NCI-H460 (cell line): ENCODE measurements around the gene IPO5. TPM values are rescaled to one million over a fixed set of nuclear protein-coding genes. Genes with fewer than 3 reads are reported as not detected.
A peak's percentile ranks its signal among the peaks of the same experiment; 100 is the strongest.
"Not testable (repeated sequence)": the region's sequence is repeated elsewhere in the genome, so short reads cannot be mapped to it uniquely, and the experiment has no call there.

Source experiments
- DNase-seq: peaks from one replicate; pipeline ENCODE4 v3.0.0-alpha.2; 2016; ENCODE audit warnings: low read depth; ENCODE audit errors: extremely low read depth
- total RNA-seq: library from RNA; depleted of rRNA; stranded (reverse); fragments of >200 nt; shearing (Covaris generic); gene quantifications from 2 replicates; pipeline ENCODE4 v1.2.3, GENCODE V29; 2014

Gene IPO5
- total RNA-seq, 1 experiment from 2014 or later = 128 TPM

- no peak for DNase-seq
These were observed 6.4 kb upstream of the IPO5 start for GRCh38 chr13:97946951-97947588.

DNA sequence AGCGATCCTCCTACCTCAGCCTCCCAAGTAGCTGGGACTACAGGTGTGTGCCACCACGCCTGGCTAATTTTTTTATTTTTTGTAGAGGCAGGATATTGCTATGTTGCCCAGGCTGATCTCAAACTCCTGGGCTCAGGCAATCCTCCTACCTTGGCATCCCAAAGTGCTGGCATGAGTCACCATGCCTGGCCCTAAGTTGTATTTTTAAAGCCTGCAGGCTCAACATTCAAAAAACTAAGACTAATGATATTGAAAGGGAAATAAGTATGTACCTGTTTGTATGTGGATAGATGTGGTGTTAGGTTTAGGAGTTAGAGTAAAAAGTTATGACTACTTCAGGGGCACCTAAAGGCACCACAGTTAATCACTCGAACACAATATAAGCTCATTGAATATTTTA, 5.4 kb upstream of the IPO5 start:
- DNase-seq = no peak

GRCh38 chr13:97949316-97949715, 4.2 kb upstream of the IPO5 start:
- not testable (repeated sequence) for DNase-seq

- no peak for DNase-seq
These were observed 2.1 kb upstream of the IPO5 start for GRCh38 chr13:97951376-97951775.

- not testable (repeated sequence) for DNase-seq
These were observed 644 bp upstream of the IPO5 start for GRCh38 chr13:97952831-97953230.

DNA sequence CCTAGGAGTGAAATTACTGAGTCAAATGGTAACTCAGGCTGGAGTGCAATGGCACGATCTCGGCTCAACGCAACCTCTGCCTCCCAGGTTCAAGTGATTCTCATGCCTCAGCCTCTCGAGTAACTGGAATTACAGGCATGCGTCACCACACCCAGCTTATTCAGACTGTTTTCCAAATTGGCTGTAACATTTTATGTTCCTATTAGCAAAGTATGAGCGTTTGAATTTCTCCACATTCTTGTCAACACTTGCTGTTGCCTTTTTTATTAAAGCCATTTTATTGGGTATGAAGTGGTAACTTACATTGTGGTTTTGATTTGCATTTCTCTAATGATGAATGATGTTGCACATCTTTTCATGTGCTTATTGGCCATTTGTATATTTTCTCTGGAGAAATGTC, 7.9 kb downstream of the IPO5 start:
- DNase-seq = no peak

- no peak for DNase-seq
These were observed 9.4 kb downstream of the IPO5 start for GRCh38 chr13:97962887-97963286.

DNA sequence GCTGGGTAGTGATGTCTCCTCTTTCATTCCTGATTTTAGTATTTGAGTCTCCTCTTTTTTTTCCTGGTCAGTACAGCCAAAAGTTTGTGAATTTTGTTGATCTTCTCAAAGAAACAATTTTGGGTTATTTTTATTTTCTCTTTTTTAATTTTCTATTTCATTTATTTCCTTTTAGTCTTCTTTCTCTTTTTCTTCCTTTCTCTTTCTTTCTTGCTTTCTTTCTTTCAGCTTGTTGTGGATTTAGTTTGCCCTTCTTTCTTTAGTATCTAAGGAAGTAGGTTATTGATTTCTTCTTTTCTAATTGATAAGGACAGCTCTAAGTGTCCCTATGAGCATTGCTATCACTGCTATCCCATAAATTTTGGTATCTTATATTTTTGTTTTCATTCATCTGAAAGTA, 13.8 kb downstream of the IPO5 start:
- DNase-seq = no peak

DNA sequence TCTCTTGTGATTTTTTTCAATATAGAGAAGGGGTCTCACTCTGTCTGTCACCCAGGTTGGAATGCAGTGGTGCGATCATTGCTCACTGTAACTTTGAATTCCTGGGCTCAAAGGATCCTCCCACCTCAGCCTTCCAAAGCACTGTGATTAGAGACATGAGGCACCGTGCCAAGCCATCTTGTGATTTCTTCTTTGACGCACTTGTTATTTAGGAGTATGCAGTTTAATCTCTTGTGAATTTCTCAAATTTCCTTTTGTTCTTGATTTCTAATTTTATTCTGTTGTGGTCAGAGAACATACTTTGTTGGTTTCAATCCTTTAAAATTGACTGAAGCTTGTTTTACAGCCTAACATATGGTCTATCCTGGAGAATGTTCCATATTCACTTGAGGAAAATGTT, 14.5 kb downstream of the IPO5 start:
- DNase-seq = no peak

DNA sequence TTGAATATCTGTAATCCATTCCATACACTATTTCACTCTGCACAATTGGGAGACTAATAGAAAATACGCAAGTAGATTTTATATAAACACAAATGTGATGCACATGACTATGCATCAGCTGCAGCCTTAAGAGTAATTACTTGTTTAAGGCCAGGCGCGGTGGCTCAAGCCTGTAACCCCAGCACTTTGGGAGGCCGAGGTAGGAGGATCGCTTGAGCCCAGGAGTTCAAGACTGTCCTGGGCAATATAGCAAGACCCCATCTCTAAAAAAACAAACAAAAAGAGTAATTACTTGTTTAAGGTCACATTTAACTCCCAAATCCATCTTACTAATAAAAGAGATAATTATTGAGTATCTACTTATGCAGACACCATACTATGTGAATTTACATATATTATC, 18.0 kb downstream of the IPO5 start:
- no peak for DNase-seq

DNA sequence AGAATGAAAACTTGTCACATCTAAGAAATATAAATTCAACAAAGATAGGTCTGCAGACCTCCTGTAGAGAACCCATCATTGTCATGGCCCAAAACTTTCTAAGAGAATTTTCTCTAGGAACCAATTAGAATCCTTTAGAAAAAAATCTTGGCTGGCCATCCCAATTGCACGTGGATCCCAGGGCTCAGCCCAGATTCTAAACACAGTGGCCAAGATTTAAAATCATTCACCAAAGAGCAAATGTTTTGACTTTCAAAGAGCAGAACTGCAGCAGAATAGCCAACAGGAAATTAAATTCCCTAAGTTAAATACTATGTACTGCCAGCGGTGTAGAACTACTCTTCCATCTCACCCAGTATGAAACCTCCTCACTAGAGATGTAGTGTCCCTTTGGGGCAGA, 21.3 kb downstream of the IPO5 start:
- DNase-seq = no peak

GRCh38 chr13:97975280-97975847, 21.9 kb downstream of the IPO5 start:
- no peak for DNase-seq

DNA sequence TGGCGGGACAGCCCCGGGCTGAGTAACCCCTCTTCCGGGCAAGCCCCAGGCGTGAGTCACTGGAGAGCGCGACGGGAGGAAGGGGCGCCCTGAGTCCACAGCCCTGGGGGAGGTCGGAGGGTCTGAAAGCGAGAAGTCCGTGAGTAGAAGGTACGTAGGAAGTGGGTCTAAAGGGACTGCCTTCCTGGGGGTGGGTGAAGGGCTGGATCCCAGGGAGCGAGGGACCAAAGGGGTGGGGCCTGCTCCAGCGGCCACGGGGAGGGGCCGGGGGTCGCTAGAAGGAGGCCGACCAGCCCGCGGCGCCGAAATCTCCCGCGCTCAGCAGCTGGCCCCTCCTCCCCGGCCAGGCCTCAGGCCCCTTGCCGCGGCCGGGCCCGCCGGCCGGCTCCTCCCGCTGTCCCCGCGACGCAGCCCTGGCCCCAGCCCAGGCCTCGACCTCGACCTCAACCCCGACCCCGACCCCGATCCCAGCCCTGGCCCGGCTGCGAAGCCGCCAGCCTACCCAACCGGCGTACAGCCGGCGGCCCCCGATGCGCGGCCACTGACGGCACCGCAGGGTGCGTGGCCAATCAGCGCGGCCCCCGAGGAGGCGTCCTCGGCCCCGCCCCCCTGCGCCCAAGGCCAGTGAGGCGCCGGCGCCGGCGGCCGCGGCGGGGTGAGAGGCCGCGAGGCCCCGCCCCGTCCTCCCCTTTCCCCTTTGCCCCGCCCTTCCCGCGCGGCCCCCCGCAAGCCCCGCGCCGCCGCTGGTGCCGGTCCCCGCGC, 22.6 kb downstream of the IPO5 start:
- DNase-seq = peak; percentile 83

- no peak for DNase-seq
These were observed 23.4 kb downstream of the IPO5 start for GRCh38 chr13:97976610-97977521.

DNA sequence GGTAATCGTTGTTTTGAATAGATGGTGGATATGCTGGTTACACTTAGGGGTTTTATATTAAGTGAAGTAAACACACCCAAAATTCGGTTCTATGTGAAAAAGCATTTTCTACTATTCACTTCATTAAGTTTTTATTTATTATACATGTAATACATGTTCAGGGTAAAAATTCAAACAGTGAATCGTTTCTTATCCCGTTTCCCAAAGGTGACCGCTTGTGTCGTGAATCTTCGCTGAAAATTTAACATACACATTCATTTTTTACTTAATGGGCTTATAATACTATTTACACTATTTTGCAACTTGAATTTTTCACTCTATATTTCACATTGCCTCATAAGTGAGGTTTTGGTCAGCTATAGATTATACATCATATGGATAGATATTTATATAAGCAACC, 24.5 kb downstream of the IPO5 start:
- DNase-seq = no peak

DNA sequence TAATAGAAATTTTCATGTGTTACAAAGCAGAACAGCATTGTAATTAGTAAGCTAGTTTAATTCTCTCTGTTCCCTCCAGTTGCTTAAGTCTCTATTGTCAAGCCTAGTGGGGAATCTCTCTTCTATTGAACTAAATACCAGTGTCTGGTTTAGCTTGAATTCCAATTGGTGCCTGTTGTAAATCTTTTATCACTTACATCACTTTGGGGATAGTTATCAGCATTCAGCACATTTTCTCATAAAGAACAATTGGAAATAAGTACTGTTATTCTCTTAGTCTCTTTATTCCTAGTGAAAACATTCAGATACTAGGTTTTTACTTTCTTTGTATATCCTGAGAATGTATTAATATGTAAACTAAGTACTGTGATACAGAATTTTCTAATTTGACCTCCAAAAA, 25.2 kb downstream of the IPO5 start:
- DNase-seq = no peak

- no peak for DNase-seq
These were observed 25.6 kb downstream of the IPO5 start for GRCh38 chr13:97979051-97979450.

GRCh38 chr13:97979556-97979955, 26.1 kb downstream of the IPO5 start:
- no peak for DNase-seq

DNA sequence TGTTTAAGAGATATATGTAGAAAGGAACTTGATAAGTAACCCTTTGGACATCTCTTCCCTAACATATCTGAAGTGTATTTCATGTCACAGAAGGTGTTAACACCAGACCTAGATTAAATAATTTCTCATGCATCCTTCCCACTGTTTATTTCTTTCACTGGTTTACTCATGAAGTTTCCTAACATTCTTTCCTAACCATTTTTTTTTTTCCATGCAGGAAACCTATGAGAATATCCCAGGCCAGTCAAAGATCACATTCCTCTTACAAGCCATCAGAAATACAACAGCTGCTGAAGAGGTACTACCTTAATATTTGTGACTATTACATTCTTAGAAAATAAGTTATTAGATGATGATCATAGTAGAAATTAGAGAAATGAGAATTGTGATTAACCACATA, 28.8 kb downstream of the IPO5 start:
- DNase-seq = no peak

DNA sequence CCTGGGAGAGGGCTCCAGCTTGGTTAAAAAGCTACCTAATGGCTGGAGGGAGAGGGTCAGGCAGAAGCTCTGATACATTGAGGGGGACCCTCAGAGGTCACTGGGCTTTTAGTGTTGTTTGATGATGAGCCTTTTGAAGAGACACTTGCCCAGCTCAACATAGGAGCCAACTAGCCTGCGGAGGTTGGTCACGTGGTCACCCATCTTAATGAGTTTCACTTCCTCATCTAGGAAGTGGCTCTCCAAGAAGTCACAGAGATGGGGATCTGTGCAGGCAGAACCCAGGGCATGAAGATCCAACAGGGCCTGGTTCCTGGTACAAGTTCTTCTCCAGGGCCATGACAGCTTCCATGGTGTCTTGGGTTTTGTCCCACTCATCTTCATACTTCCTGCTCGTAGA, 33.4 kb downstream of the IPO5 start:
- DNase-seq = no peak

GRCh38 chr13:97999653-98000052, 46.2 kb downstream of the IPO5 start:
- no peak for DNase-seq
